ENCODE measurements around the gene MCOLN3. TPM values are rescaled to one million over a fixed set of nuclear protein-coding genes. Genes with fewer than 3 reads are reported as not detected.

Gene MCOLN3
- total RNA-seq, 1 donor from 2014 or later, result 0.75 TPM

GRCh38 chr1:85058786-85059185, 10.5 kb upstream of the MCOLN3 start:
- H4K20me1 ChIP-seq (ENCODE audit: insufficient read depth, low read length), result no peaks in the 10 kb centered on the region
- no peak overlapping the region for H3K9ac ChIP-seq (ENCODE audit: low read length)
- H3K36me3 Mint-ChIP-seq (ENCODE audit: low read depth, unreplicated experiment), result no peaks in the 10 kb centered on the region
- no peak for TF ChIP-seq EZH2 (IDR thresholded peaks at IDR 0.05; ENCODE audit: insufficient read depth, low read length)
- TF ChIP-seq, protein P1, sequence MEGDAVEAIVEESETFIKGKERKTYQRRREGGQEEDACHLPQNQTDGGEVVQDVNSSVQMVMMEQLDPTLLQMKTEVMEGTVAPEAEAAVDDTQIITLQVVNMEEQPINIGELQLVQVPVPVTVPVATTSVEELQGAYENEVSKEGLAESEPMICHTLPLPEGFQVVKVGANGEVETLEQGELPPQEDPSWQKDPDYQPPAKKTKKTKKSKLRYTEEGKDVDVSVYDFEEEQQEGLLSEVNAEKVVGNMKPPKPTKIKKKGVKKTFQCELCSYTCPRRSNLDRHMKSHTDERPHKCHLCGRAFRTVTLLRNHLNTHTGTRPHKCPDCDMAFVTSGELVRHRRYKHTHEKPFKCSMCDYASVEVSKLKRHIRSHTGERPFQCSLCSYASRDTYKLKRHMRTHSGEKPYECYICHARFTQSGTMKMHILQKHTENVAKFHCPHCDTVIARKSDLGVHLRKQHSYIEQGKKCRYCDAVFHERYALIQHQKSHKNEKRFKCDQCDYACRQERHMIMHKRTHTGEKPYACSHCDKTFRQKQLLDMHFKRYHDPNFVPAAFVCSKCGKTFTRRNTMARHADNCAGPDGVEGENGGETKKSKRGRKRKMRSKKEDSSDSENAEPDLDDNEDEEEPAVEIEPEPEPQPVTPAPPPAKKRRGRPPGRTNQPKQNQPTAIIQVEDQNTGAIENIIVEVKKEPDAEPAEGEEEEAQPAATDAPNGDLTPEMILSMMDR (IDR thresholded peaks at IDR 0.05; ENCODE audit: insufficient read depth, low read depth, low read length), result no peak
- FAIRE-seq, result no peak
- no peaks in the 10 kb centered on the region for H3K36me3 ChIP-seq (ENCODE audit: insufficient read depth, low read length)
- H2AFZ ChIP-seq (ENCODE audit: low read depth, low read length), result no peak overlapping the region
- no peak overlapping the region for H3K27ac ChIP-seq (ENCODE audit: low read depth, low read length)
- H3K27me3 Mint-ChIP-seq (ENCODE audit: low read depth, unreplicated experiment), result peaks cover 3% of the 10 kb centered on the region
- no peaks in the 10 kb centered on the region for H3K9me3 Mint-ChIP-seq (ENCODE audit: unreplicated experiment)
- H3K9me3 ChIP-seq (ENCODE audit: insufficient read depth, low read depth, low read length), result no peaks in the 10 kb centered on the region
- H3K4me1 Mint-ChIP-seq (ENCODE audit: low read depth, unreplicated experiment), result peaks cover 7% of the 10 kb centered on the region
- peaks cover 2% of the 10 kb centered on the region for H3K4me1 ChIP-seq (ENCODE audit: insufficient read depth, low read length)
- H3K27me3 ChIP-seq (ENCODE audit: insufficient read depth, low read length), result no peaks in the 10 kb centered on the region
- no peak overlapping the region for H3K4me3 Mint-ChIP-seq (ENCODE audit: unreplicated experiment)
- no peak overlapping the region for H3K4me3 ChIP-seq (ENCODE audit: insufficient read depth, low read depth, low read length)
- no peak overlapping the region for H3K27ac Mint-ChIP-seq (ENCODE audit: unreplicated experiment)
- no peaks in the 10 kb centered on the region for H3K79me2 ChIP-seq (ENCODE audit: insufficient read depth, low read length)
- DNase-seq (ENCODE audit: low read depth), result no peak
- no peak overlapping the region for H3K4me2 ChIP-seq (ENCODE audit: low read length)

- no peaks in the 10 kb centered on the region for H3K36me3 ChIP-seq (ENCODE audit: insufficient read depth, low read length)
- no peak overlapping the region for H2AFZ ChIP-seq (ENCODE audit: low read depth, low read length)
- H3K27me3 ChIP-seq (ENCODE audit: insufficient read depth, low read length), result no peaks in the 10 kb centered on the region
- Mint-ChIP-seq H3K27me3 (ENCODE audit: low read depth, unreplicated experiment) (peaks cover 3% of the 10 kb centered on the region), H3K27ac (ENCODE audit: unreplicated experiment) (no peak overlapping the region), H3K4me3 (ENCODE audit: unreplicated experiment) (no peak overlapping the region), H3K9me3 (ENCODE audit: unreplicated experiment) (no peaks in the 10 kb centered on the region), H3K4me1 (ENCODE audit: low read depth, unreplicated experiment) (peaks cover 7% of the 10 kb centered on the region), H3K36me3 (ENCODE audit: low read depth, unreplicated experiment) (no peaks in the 10 kb centered on the region)
- no peak overlapping the region for H3K9ac ChIP-seq (ENCODE audit: low read length)
- TF ChIP-seq, protein P1 (IDR thresholded peaks at IDR 0.05; ENCODE audit: insufficient read depth, low read depth, low read length), result no peak
- no peak for TF ChIP-seq EZH2 (IDR thresholded peaks at IDR 0.05; ENCODE audit: insufficient read depth, low read length)
- H3K4me3 ChIP-seq (ENCODE audit: insufficient read depth, low read depth, low read length), result no peak overlapping the region
- DNase-seq (ENCODE audit: low read depth) (no peak), FAIRE-seq (no peak)
- no peak overlapping the region for H3K27ac ChIP-seq (ENCODE audit: low read depth, low read length)
- no peaks in the 10 kb centered on the region for H4K20me1 ChIP-seq (ENCODE audit: insufficient read depth, low read length)
- no peaks in the 10 kb centered on the region for H3K9me3 ChIP-seq (ENCODE audit: insufficient read depth, low read depth, low read length)
- no peak overlapping the region for H3K4me2 ChIP-seq (ENCODE audit: low read length)
- no peaks in the 10 kb centered on the region for H3K79me2 ChIP-seq (ENCODE audit: insufficient read depth, low read length)
- H3K4me1 ChIP-seq (ENCODE audit: insufficient read depth, low read length), result peaks cover 2% of the 10 kb centered on the region
Measured at GRCh38 chr1:85058311-85058710, 10.0 kb upstream of the MCOLN3 start.

DNA sequence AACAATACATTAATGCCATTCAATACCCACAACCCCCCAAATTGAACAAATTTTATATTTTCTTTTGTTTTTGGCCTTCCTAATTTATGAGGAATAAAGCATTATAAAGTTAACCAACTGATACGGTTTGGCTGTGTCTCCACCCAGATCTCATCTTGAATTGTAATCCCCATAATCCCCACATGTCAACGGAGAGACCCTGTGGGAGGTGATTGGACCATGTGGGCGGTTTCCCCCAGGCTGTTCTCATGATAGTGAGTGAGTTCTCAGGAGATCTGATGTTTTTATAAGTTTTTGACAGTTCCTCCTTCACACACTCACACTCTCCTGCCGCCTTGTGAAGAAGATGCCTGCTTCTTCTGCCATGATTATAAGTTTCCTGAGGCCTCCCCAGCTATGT, 6.4 kb upstream of the MCOLN3 start:
- no peaks in the 10 kb centered on the region for H3K4me1 Mint-ChIP-seq (ENCODE audit: low read depth, unreplicated experiment)
- H3K36me3 Mint-ChIP-seq (ENCODE audit: low read depth, unreplicated experiment), result no peaks in the 10 kb centered on the region
- H3K36me3 ChIP-seq (ENCODE audit: insufficient read depth, low read length), result no peaks in the 10 kb centered on the region
- no peaks in the 10 kb centered on the region for H3K9me3 Mint-ChIP-seq (ENCODE audit: unreplicated experiment)
- no peak overlapping the region for H3K4me2 ChIP-seq (ENCODE audit: low read length)
- H2AFZ ChIP-seq (ENCODE audit: low read depth, low read length), result no peak overlapping the region
- DNase-seq (ENCODE audit: low read depth) (no peak), FAIRE-seq (no peak)
- no peak overlapping the region for H3K27ac Mint-ChIP-seq (ENCODE audit: unreplicated experiment)
- TF ChIP-seq EZH2 (IDR thresholded peaks at IDR 0.05; ENCODE audit: insufficient read depth, low read length), result no peak
- TF ChIP-seq, protein P1 (IDR thresholded peaks at IDR 0.05; ENCODE audit: insufficient read depth, low read depth, low read length), result no peak
- no peaks in the 10 kb centered on the region for H4K20me1 ChIP-seq (ENCODE audit: insufficient read depth, low read length)
- no peak overlapping the region for H3K9ac ChIP-seq (ENCODE audit: low read length)
- peaks cover 11% of the 10 kb centered on the region for H3K27me3 ChIP-seq (ENCODE audit: insufficient read depth, low read length)
- H3K27ac ChIP-seq (ENCODE audit: low read depth, low read length), result no peak overlapping the region
- H3K79me2 ChIP-seq (ENCODE audit: insufficient read depth, low read length), result no peaks in the 10 kb centered on the region
- H3K4me1 ChIP-seq (ENCODE audit: insufficient read depth, low read length), result no peaks in the 10 kb centered on the region
- no peaks in the 10 kb centered on the region for H3K9me3 ChIP-seq (ENCODE audit: insufficient read depth, low read depth, low read length)
- H3K4me3 ChIP-seq (ENCODE audit: insufficient read depth, low read depth, low read length), result no peak overlapping the region
- H3K27me3 Mint-ChIP-seq (ENCODE audit: low read depth, unreplicated experiment), result peaks cover 15% of the 10 kb centered on the region
- H3K4me3 Mint-ChIP-seq (ENCODE audit: unreplicated experiment), result no peak overlapping the region

All from astrocyte (in vitro differentiated cells and primary cell).